ENCODE measurements around the gene METTL17.
"Not testable (repeated sequence)": the region's sequence is repeated elsewhere in the genome, so short reads cannot be mapped to it uniquely, and the experiment has no call there.

METTL17 gene
- 77.0 to 98.1 reads per million in 2 donors for total RNA-seq

- peak; percentile 73 for DNase-seq
Measured at GRCh38 chr14:20989787-20990600, at the start of gene METTL17. Gene METTL17 (plus strand): TSS chr14:20989980. CDS start chr14:20990003, 23 bp downstream.

GRCh38 chr14:20945146-20945545, 44.6 kb upstream of the METTL17 start:
- DNase-seq = not testable (repeated sequence)

GRCh38 chr14:20946707-20947106, 43.1 kb upstream of the METTL17 start:
- DNase-seq = not testable (repeated sequence)

- not testable (repeated sequence) for DNase-seq
Measured at GRCh38 chr14:20954736-20955537, 34.8 kb upstream of the METTL17 start, which contains the start of gene RNASE2. Gene RNASE2 (plus strand): TSS chr14:20955487. CDS start chr14:20955772, 285 bp downstream.

- not testable (repeated sequence) for DNase-seq
Measured at GRCh38 chr14:20955538-20955873, 34.3 kb upstream of the METTL17 start.

- no peak for DNase-seq
Measured at GRCh38 chr14:20956376-20956976, 33.3 kb upstream of the METTL17 start.

- DNase-seq = not testable (repeated sequence)
Measured at GRCh38 chr14:20958946-20959345, 30.8 kb upstream of the METTL17 start.

GRCh38 chr14:20969336-20969735, 20.4 kb upstream of the METTL17 start:
- DNase-seq = no peak

- DNase-seq = no peak
Measured at GRCh38 chr14:20970647-20970982, 19.2 kb upstream of the METTL17 start.

GRCh38 chr14:20970983-20971704, 18.6 kb upstream of the METTL17 start:
- peak; percentile 74 for DNase-seq

GRCh38 chr14:20971705-20972021, 18.1 kb upstream of the METTL17 start:
- DNase-seq = no peak

- no peak for DNase-seq
Measured at GRCh38 chr14:20973501-20973900, 16.3 kb upstream of the METTL17 start.

- DNase-seq = no peak
Measured at GRCh38 chr14:20976291-20976690, 13.5 kb upstream of the METTL17 start.

GRCh38 chr14:20978687-20979086, 11.1 kb upstream of the METTL17 start:
- DNase-seq = no peak

GRCh38 chr14:20980906-20981305, 8.9 kb upstream of the METTL17 start:
- DNase-seq = no peak

- no peak for DNase-seq
Measured at GRCh38 chr14:20982646-20983369, 7.0 kb upstream of the METTL17 start.

GRCh38 chr14:20985650-20986049, 4.1 kb upstream of the METTL17 start:
- DNase-seq = not testable (repeated sequence)

- no peak for DNase-seq
Measured at GRCh38 chr14:20986811-20987210, 3.0 kb upstream of the METTL17 start.

- no peak for DNase-seq
Measured at GRCh38 chr14:20988717-20989470, 886 bp upstream of the METTL17 start.

GRCh38 chr14:20989471-20989786, 351 bp upstream of the METTL17 start:
- no peak for DNase-seq

GRCh38 chr14:20996521-20996920, 6.7 kb downstream of the METTL17 start:
- DNase-seq = no peak

- no peak for DNase-seq
Measured at GRCh38 chr14:20997115-20997514, 7.3 kb downstream of the METTL17 start.

Measured in T-helper 9 cell (primary cell).